Endothelial cell of umbilical vein (primary cell): Measurements from ENCODE around the gene RIT2. TPM values are rescaled to one million over a fixed set of nuclear protein-coding genes. Genes with fewer than 3 reads are reported as not detected.

Experiments
- BruUV-seq: library from RNA; stranded (reverse); fragments of 400-500 nt; replicated peaks from 2 replicates; lab custom pipeline; 2021; lab: Mats Ljungman, UMichigan
- CTCF ChIA-PET: fragments of 300-600, 350-600 bp; sonication (Branson Sonifier 250); formaldehyde crosslinking; loops from one replicate; lab custom pipeline; 2021; ENCODE audit warnings: antibody characterized with exemption, inconsistent platforms; lab: Charles Lee
- POLR2A ChIA-PET: fragments of 300-600, 350-600 bp; sonication (Branson Sonifier 250); formaldehyde crosslinking; loops from one replicate; lab custom pipeline; 2021; ENCODE audit warnings: antibody characterized with exemption, inconsistent platforms; lab: Charles Lee
- DNase-seq: peaks from one replicate; pipeline ENCODE4 v3.0.0-alpha.2; 2011; ENCODE audit warnings: low read depth, low spot score
- FAIRE-seq: peaks from 2 replicates; lab custom pipeline; 2011; peaks lifted over from hg19 to GRCh38; lab: Jason Lieb, UNC
- H2AFZ ChIP-seq: 2 replicates; pipeline ENCODE4 v1.6.0; 2012; ENCODE audit warnings: low read depth, low read length, control low read depth, inconsistent platforms
- H3K27ac ChIP-seq: 2 replicates; pipeline ENCODE4 v1.5.1; 2011; ENCODE audit warnings: low read depth, mild to moderate bottlenecking, control low read depth, low read length, moderate library complexity; ENCODE audit not compliant: insufficient read depth
- H3K27me3 ChIP-seq, 2 experiments: 2 replicates each; pipeline versions ENCODE4 v1.6.0 to v1.6.1; 2011; ENCODE audit warnings: low read length in 2 of 2, mixed read lengths in 1 of 2; ENCODE audit not compliant: control insufficient read depth in 2 of 2, insufficient read depth in 2 of 2
- H3K36me3 ChIP-seq, 2 experiments: 2 replicates in 1 of 2; 3 replicates in 1 of 2; pipeline ENCODE4 v1.5.1; 2011; ENCODE audit warnings: low read length in 2 of 2, mild to moderate bottlenecking in 1 of 2, moderate library complexity in 1 of 2; ENCODE audit not compliant: control insufficient read depth in 2 of 2, insufficient read depth in 2 of 2; ENCODE audit errors: extremely low read depth in 1 of 2
- H3K4me1 ChIP-seq: 3 replicates; pipeline ENCODE4 v1.5.1; 2011; ENCODE audit warnings: mild to moderate bottlenecking, low read length; ENCODE audit not compliant: control insufficient read depth, insufficient read depth; ENCODE audit errors: extremely low read depth
- H3K4me2 ChIP-seq: 2 replicates; pipeline ENCODE4 v1.6.1; 2011; ENCODE audit warnings: low read length, control low read depth, mixed read lengths; ENCODE audit not compliant: insufficient read depth
- H3K4me3 ChIP-seq, 3 experiments: fragments of 200-600 bp in 1 of 3; sonication (generic), shearing (Covaris generic) in 1 of 3; replicated peaks in 1 of 3; 2 replicates each; pipeline ENCODE4 v1.5.1; 2011 to 2016; ENCODE audit warnings: control low read depth in 3 of 3, low read length in 3 of 3, mild to moderate bottlenecking in 2 of 3, inconsistent platforms in 1 of 3, low read depth in 1 of 3, moderate library complexity in 1 of 3; ENCODE audit not compliant: insufficient read depth in 1 of 3
- H3K79me2 ChIP-seq: 2 replicates; pipeline ENCODE4 v1.6.0; 2012; ENCODE audit warnings: low read length, inconsistent platforms; ENCODE audit not compliant: control insufficient read depth, insufficient read depth
- H3K9ac ChIP-seq: replicated peaks from 2 replicates; pipeline ENCODE3; 2011; ENCODE audit warnings: low read length, control low read depth; ENCODE audit not compliant: insufficient read depth; ENCODE audit errors: extremely low read depth
- H3K9me1 ChIP-seq: replicated peaks from 3 replicates; pipeline ENCODE4 v1.6.0; 2011; ENCODE audit warnings: mild to moderate bottlenecking, low read length; ENCODE audit not compliant: control insufficient read depth, insufficient read depth; ENCODE audit errors: extremely low read depth
- H3K9me3 ChIP-seq: replicated peaks from 2 replicates; pipeline ENCODE4 v1.5.1; 2012; ENCODE audit warnings: low read length, inconsistent platforms; ENCODE audit not compliant: control insufficient read depth, insufficient read depth
- H4K20me1 ChIP-seq: replicated peaks from 2 replicates; pipeline ENCODE3; 2011; ENCODE audit warnings: mild to moderate bottlenecking, low read length; ENCODE audit not compliant: control insufficient read depth, insufficient read depth; ENCODE audit errors: extremely low read depth
- EZH2 ChIP-seq: IDR thresholded peaks from 2 replicates; pipeline ENCODE4 v1.6.1; 2012; ENCODE audit warnings: borderline replicate concordance, low read depth, mild to moderate bottlenecking, moderate library complexity, low read length, inconsistent platforms; ENCODE audit not compliant: severe bottlenecking
- FOS ChIP-seq: IDR thresholded peaks from 2 replicates; pipeline ENCODE4 v1.6.1; 2011; ENCODE audit warnings: mild to moderate bottlenecking, low read length, moderate library complexity, borderline replicate concordance; ENCODE audit not compliant: insufficient read depth
- GATA2 ChIP-seq: IDR thresholded peaks from 2 replicates; pipeline ENCODE4 v1.7.0; 2011; ENCODE audit warnings: low read depth, mild to moderate bottlenecking, moderate library complexity, mixed read lengths, low read length; ENCODE audit not compliant: insufficient read length, insufficient read depth
- JUN ChIP-seq: IDR thresholded peaks from 2 replicates; pipeline ENCODE4 v1.6.1; 2011; ENCODE audit warnings: borderline replicate concordance, low read depth; ENCODE audit not compliant: insufficient read length, insufficient read depth
- MAX ChIP-seq: IDR thresholded peaks from 2 replicates; pipeline ENCODE4 v1.6.1; 2011; ENCODE audit not compliant: insufficient read depth, insufficient read length
- MYC ChIP-seq: IDR thresholded peaks from one replicate; pipeline ENCODE4 v1.6.1; 2011; ENCODE audit warnings: mild to moderate bottlenecking, low read depth, low read length
- POLR2A ChIP-seq: IDR thresholded peaks from 2 replicates; pipeline ENCODE4 v1.6.1; 2012; ENCODE audit warnings: low read depth, mild to moderate bottlenecking, control low read depth, low read length
- POLR2AphosphoS5 ChIP-seq: IDR thresholded peaks from 2 replicates; pipeline ENCODE4 v1.6.1; 2012; ENCODE audit warnings: low read depth, mild to moderate bottlenecking, control low read depth, low read length, moderate library complexity; ENCODE audit not compliant: insufficient read depth
- dilution Hi-C: fragments of 300-500 bp; cut with MboI; formaldehyde crosslinking; loops from one replicate; pipeline ENCODE4 v1.15.0; 2019; ENCODE audit warnings: low sequenced_read_pairs; ENCODE audit not compliant: extremely low pct_ligation_motif_present
- intact Hi-C: fragments of 100-400 bp; cut with micrococcal nuclease; formaldehyde crosslinking; loops from one replicate; pipeline ENCODE4 v1.10.0; 2022
- polyA plus RNA-seq, 4 experiments: library from polyadenylated mRNA; depleted of rRNA in 3 of 4; stranded (reverse) in 3 of 4; unstranded in 1 of 4; fragments of >200 nt; gene quantifications; 2 replicates each; pipeline versions ENCODE4 v1.2.1 to v1.2.3, GENCODE V29; 2011 to 2012; ENCODE audit warnings: missing spikeins in 1 of 4
- total RNA-seq: library from RNA; stranded (reverse); gene quantifications from 2 replicates; pipeline ENCODE4 v1.2.3, GENCODE V29; 2021
- TF ChIP-seq, protein P1 (sequence below), 2 donors: IDR thresholded peaks; 1 replicate in 1 of 2; 2 replicates in 1 of 2; pipeline ENCODE4 v1.5.1; 2011; ENCODE audit warnings: low read length in 2 of 2, mild to moderate bottlenecking in 2 of 2, moderate library complexity in 2 of 2, control low read depth in 1 of 2, inconsistent platforms in 1 of 2, low read depth in 1 of 2; ENCODE audit not compliant: insufficient read depth in 1 of 2; ENCODE audit errors: extremely low read depth in 1 of 2

The RIT2 gene
- total and polyA plus RNA-seq, 2 donors (not counting 3 experiments of a cell fraction or from before 2014, with no cell fraction given) = not detected

DNA sequence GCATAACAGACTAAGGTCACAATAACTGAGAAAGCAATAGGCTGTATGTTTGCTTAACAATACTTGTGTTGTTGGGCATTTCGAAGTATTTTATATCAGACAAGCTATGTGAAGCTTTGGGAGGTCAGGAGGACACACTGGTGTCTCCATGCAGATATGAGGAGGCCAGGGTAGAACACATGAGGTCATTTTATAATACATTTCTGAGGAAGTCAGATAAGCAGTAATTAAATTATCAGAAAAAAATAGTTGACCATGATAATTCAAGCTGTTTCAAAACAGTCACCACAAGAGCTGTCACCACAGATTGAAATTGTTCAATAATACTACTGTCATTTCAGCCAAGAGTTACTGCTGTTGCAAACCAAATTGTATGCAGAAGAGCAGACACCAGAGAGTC is 160.6 kb downstream of the RIT2 start:
- no peak overlapping the region for H3K4me2 ChIP-seq
- ChIA-PET CTCF (no interaction called here), POLR2A (no interaction called here)
- no peaks in the 10 kb centered on the region for H3K4me1 ChIP-seq
- dilution Hi-C loops = no loop called here
- no peak overlapping the region for H3K9ac ChIP-seq
- no peak overlapping the region for H2AFZ ChIP-seq
- no peaks in the 10 kb centered on the region for H3K79me2 ChIP-seq
- H3K36me3 ChIP-seq = no peaks in the 10 kb centered on the region
- H3K27ac ChIP-seq = no peak overlapping the region
- BruUV-seq = no TSS peak
- no peak overlapping the region for H3K4me3 ChIP-seq
- TF ChIP-seq JUN (no peak), MYC (no peak), POLR2A (no peak)
- TF ChIP-seq, protein P1, sequence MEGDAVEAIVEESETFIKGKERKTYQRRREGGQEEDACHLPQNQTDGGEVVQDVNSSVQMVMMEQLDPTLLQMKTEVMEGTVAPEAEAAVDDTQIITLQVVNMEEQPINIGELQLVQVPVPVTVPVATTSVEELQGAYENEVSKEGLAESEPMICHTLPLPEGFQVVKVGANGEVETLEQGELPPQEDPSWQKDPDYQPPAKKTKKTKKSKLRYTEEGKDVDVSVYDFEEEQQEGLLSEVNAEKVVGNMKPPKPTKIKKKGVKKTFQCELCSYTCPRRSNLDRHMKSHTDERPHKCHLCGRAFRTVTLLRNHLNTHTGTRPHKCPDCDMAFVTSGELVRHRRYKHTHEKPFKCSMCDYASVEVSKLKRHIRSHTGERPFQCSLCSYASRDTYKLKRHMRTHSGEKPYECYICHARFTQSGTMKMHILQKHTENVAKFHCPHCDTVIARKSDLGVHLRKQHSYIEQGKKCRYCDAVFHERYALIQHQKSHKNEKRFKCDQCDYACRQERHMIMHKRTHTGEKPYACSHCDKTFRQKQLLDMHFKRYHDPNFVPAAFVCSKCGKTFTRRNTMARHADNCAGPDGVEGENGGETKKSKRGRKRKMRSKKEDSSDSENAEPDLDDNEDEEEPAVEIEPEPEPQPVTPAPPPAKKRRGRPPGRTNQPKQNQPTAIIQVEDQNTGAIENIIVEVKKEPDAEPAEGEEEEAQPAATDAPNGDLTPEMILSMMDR (IDR thresholded peaks at IDR 0.05; ENCODE audit: extremely low read depth in 1 of 2, insufficient read depth in 1 of 2, low read depth in 1 of 2, low read length in 2 of 2) = no peak
- DNase-seq = peak; percentile 72
- FAIRE-seq = peak; percentile 24
- intact Hi-C loops = no loop called here
- no peaks in the 10 kb centered on the region for H3K9me3 ChIP-seq
- H3K27me3 ChIP-seq = no peaks in the 10 kb centered on the region
- H3K9me1 ChIP-seq = no peaks in the 10 kb centered on the region
- no peaks in the 10 kb centered on the region for H4K20me1 ChIP-seq

DNA sequence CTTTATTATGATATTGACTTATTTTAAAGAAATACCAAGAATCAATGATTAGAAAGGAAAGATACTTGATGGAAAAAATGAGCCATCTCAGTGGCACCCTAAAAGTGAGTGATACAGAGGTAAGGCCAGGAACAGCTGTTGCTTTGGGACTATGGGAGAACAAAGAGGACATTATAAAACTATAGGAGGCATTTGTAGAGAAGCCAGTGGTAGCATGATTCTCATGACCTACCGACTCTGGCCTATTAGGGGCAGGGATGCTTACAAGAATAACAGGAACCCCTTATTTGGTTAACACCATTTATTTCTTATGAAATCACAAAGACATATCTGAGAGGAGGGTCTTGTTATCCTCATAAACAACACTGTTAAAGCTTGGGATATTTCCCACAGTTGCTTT is 162.2 kb downstream of the RIT2 start:
- H3K36me3 ChIP-seq = no peaks in the 10 kb centered on the region
- no peaks in the 10 kb centered on the region for H3K79me2 ChIP-seq
- no peaks in the 10 kb centered on the region for H3K9me1 ChIP-seq
- no peaks in the 10 kb centered on the region for H3K27me3 ChIP-seq
- TF ChIP-seq EZH2 (no peak), JUN (no peak), FOS (no peak), MAX (no peak), POLR2A (no peak), MYC (no peak), POLR2AphosphoS5 (no peak), GATA2 (no peak)
- TF ChIP-seq, protein P1 (IDR thresholded peaks at IDR 0.05; ENCODE audit: extremely low read depth in 1 of 2, insufficient read depth in 1 of 2, low read depth in 1 of 2, low read length in 2 of 2) = no peak
- H3K4me2 ChIP-seq = no peak overlapping the region
- H3K9ac ChIP-seq = no peak overlapping the region
- H4K20me1 ChIP-seq = no peaks in the 10 kb centered on the region
- no peaks in the 10 kb centered on the region for H3K9me3 ChIP-seq
- POLR2A ChIA-PET = no interaction called here
- dilution Hi-C loops = no loop called here
- no TSS peak for BruUV-seq
- intact Hi-C loops = no loop called here
- H2AFZ ChIP-seq = no peak overlapping the region
- DNase-seq (no peak), FAIRE-seq (no peak)
- CTCF ChIA-PET = no interaction called here
- H3K27ac ChIP-seq = no peak overlapping the region
- no peaks in the 10 kb centered on the region for H3K4me1 ChIP-seq
- H3K4me3 ChIP-seq = no peak overlapping the region
